Fibroblast of skin of abdomen (primary cell): Measurements from ENCODE around the gene XPC. TPM values are rescaled to one million over a fixed set of nuclear protein-coding genes. Genes with fewer than 3 reads are reported as not detected.
"Not testable (repeated sequence)": the region's sequence is repeated elsewhere in the genome, so short reads cannot be mapped to it uniquely, and the experiment has no call there.

Experiments used
- DNase-seq: peaks from one replicate; pipeline ENCODE4 v3.0.0-alpha.2; 2013
- polyA plus RNA-seq, 2 experiments: library from polyadenylated mRNA; unstranded; fragments of 120-200 nt; gene quantifications; one replicate each; pipeline ENCODE4 v1.2.1, GENCODE V29; 2013; ENCODE audit not compliant: insufficient read length in 2 of 2

The XPC gene
- 39.8 TPM for polyA plus RNA-seq (2013, experiment 1 of 2; ENCODE audit: insufficient read length)
- polyA plus RNA-seq (2013, experiment 2 of 2; ENCODE audit: insufficient read length), result 39.9 TPM

- peak; percentile 99 for DNase-seq
These were observed at the start of gene XPC, which contains the start of gene LSM3 for GRCh38 chr3:14178247-14179113. Gene XPC, minus strand, starts transcription at chr3:14178601. Its CDS starts 33 bp downstream, at chr3:14178568. Gene LSM3, plus strand, starts transcription at chr3:14178817. Its CDS starts 44 bp downstream, at chr3:14178861.

GRCh38 chr3:14227856-14228255, 49.5 kb upstream of the XPC start:
- DNase-seq, result no peak

GRCh38 chr3:14226351-14226750, 48.0 kb upstream of the XPC start:
- not testable (repeated sequence) for DNase-seq

GRCh38 chr3:14225421-14225820, 47.0 kb upstream of the XPC start:
- no peak for DNase-seq

GRCh38 chr3:14224895-14225294, 46.5 kb upstream of the XPC start:
- peak; percentile 43 for DNase-seq

- no peak for DNase-seq
These were observed 45.2 kb upstream of the XPC start for GRCh38 chr3:14223595-14223994.

- no peak for DNase-seq
These were observed 44.6 kb upstream of the XPC start for GRCh38 chr3:14222900-14223594.

- no peak for DNase-seq
These were observed 44.1 kb upstream of the XPC start for GRCh38 chr3:14222457-14222856.

GRCh38 chr3:14221902-14222301, 43.5 kb upstream of the XPC start:
- DNase-seq, result no peak

- no peak for DNase-seq
These were observed 42.5 kb upstream of the XPC start for GRCh38 chr3:14220933-14221332.

GRCh38 chr3:14218355-14218754, 40.0 kb upstream of the XPC start:
- no peak for DNase-seq

- DNase-seq, result peak; percentile 72
These were observed 38.1 kb upstream of the XPC start for GRCh38 chr3:14216257-14217048.

GRCh38 chr3:14214764-14215163, 36.4 kb upstream of the XPC start:
- no peak for DNase-seq

GRCh38 chr3:14213066-14213774, 34.8 kb upstream of the XPC start:
- DNase-seq, result no peak

- DNase-seq, result no peak
These were observed 33.6 kb upstream of the XPC start for GRCh38 chr3:14212032-14212431.

GRCh38 chr3:14211621-14212020, 33.2 kb upstream of the XPC start:
- peak; percentile 55 for DNase-seq

- DNase-seq, result peak; percentile 100
These were observed 32.6 kb upstream of the XPC start for GRCh38 chr3:14210843-14211594.

- peak; percentile 75 for DNase-seq
These were observed 31.9 kb upstream of the XPC start for GRCh38 chr3:14210290-14210688.

GRCh38 chr3:14209581-14210289, 31.3 kb upstream of the XPC start:
- peak; percentile 49 for DNase-seq

- DNase-seq, result peak; percentile 51
These were observed 30.6 kb upstream of the XPC start for GRCh38 chr3:14208977-14209394.

GRCh38 chr3:14208168-14208567, 29.8 kb upstream of the XPC start:
- DNase-seq, result no peak
